Measurements from ENCODE around the gene DAGLA. TPM values are rescaled to one million over a fixed set of nuclear protein-coding genes. Genes with fewer than 3 reads are reported as not detected.

The DAGLA gene
- total RNA-seq, 1 donor from 2014 or later, result 4.8 TPM

GRCh38 chr11:61775606-61776554 lies 95.7 kb downstream of the DAGLA start:
- TF ChIP-seq CTCF (IDR thresholded peaks at IDR 0.05), result no peak
- Mint-ChIP-seq H3K36me3 (ENCODE audit: low read depth) (no peaks in the 10 kb centered on the region), H3K4me1 (ENCODE audit: low read depth) (no peaks in the 10 kb centered on the region), H3K27ac (ENCODE audit: unreplicated experiment) (no peak overlapping the region), H3K27me3 (ENCODE audit: low read depth) (no peaks in the 10 kb centered on the region), H3K4me3 (ENCODE audit: unreplicated experiment) (no peak overlapping the region), H3K9me3 (ENCODE audit: low read depth) (no peaks in the 10 kb centered on the region)
- DNase-seq (ENCODE audit: low spot score), result peak; percentile 90

- peak; percentile 80 for TF ChIP-seq CTCF (IDR thresholded peaks at IDR 0.05)
- peak; percentile 77 for DNase-seq (ENCODE audit: low spot score)
- Mint-ChIP-seq H3K27me3 (ENCODE audit: low read depth) (no peaks in the 10 kb centered on the region), H3K36me3 (ENCODE audit: low read depth) (no peaks in the 10 kb centered on the region), H3K27ac (ENCODE audit: unreplicated experiment) (no peak overlapping the region), H3K9me3 (ENCODE audit: low read depth) (no peaks in the 10 kb centered on the region), H3K4me1 (ENCODE audit: low read depth) (no peaks in the 10 kb centered on the region), H3K4me3 (ENCODE audit: unreplicated experiment) (no peak overlapping the region)
Measured at GRCh38 chr11:61776561-61777075, 96.4 kb downstream of the DAGLA start.

- H3K27ac Mint-ChIP-seq (ENCODE audit: unreplicated experiment), result no peak overlapping the region
Measured at GRCh38 chr11:61777234-61778090, 97.3 kb downstream of the DAGLA start.

GRCh38 chr11:61778357-61778886 lies 98.2 kb downstream of the DAGLA start:
- Mint-ChIP-seq H3K4me3 (ENCODE audit: unreplicated experiment) (no peak overlapping the region), H3K27ac (ENCODE audit: unreplicated experiment) (no peak overlapping the region), H3K27me3 (ENCODE audit: low read depth) (no peaks in the 10 kb centered on the region), H3K4me1 (ENCODE audit: low read depth) (peaks cover 3% of the 10 kb centered on the region), H3K9me3 (ENCODE audit: low read depth) (no peaks in the 10 kb centered on the region), H3K36me3 (ENCODE audit: low read depth) (no peaks in the 10 kb centered on the region)
- peak; percentile 59 for DNase-seq (ENCODE audit: low spot score)
- no peak for TF ChIP-seq CTCF (IDR thresholded peaks at IDR 0.05)

More at GRCh38 chr11:61777234-61778090, 97.3 kb downstream of the DAGLA start:
- TF ChIP-seq CTCF (IDR thresholded peaks at IDR 0.05), result no peak
- Mint-ChIP-seq H3K36me3 (ENCODE audit: low read depth) (no peaks in the 10 kb centered on the region), H3K4me1 (ENCODE audit: low read depth) (no peaks in the 10 kb centered on the region), H3K27me3 (ENCODE audit: low read depth) (no peaks in the 10 kb centered on the region), H3K9me3 (ENCODE audit: low read depth) (no peaks in the 10 kb centered on the region), H3K4me3 (ENCODE audit: unreplicated experiment) (no peak overlapping the region)
- DNase-seq (ENCODE audit: low spot score), result peak; percentile 81
